HG02763 (cell line): ENCODE measurements around the gene ZFP91.

ENCODE experiments used
- ATAC-seq: cut with Tn5 transposase; IDR thresholded peaks from one replicate; pipeline ENCODE4 v1.9.1; 2021; ENCODE audit warnings: mild to moderate bottlenecking, moderate library complexity; ENCODE audit not compliant: unreplicated experiment

ZFP91 gene

DNA sequence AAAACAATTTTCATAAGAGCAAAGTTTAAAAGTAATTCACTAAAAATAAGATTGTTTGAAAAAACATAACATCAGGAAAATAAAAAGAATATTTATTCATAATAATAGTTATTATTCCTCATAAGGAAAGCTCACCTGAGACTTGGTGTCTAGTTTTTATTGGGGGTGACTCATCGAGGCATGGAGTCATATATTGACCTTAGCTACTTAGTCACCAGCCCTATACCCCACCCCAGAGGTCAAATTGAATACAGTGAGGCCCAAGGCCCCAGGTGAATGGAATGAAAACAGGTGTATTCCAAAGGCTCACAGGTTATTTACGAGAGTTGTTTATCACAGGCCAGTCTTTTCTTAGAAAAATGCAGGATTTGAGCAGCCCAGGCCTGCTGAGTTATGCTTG lies 80.5 kb downstream of the ZFP91 start:
- ATAC-seq = no peak

DNA sequence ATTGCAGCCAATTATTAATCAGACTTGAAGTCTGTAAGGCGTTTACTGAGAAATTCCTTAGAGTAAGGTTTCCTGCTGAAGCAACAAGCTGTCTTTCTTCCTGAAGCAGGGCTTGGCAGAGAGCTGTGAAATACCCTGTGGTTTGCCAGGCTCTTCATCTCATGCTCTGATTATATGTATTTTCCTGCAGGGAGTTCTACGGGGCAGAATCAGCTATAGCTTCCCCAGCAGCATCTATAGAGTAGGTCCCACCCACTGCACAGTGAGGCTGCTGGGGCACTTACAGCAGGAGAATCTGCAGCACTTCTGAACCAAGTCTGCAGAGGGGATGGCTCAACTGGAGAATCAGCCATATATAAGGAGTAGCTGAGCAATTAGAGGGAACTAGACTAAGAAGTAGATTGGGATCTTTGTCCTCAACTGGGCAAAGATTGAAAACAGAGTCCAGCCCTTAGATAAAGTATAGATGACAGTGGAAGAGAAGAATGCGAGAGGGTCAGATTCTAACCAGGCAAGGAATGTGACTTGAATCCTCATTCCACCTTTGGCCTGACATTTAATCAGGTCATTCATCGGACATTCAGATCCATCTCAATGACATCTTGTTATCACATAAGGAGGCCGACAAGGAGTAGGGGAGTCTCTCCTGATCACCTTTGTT lies 81.2 kb downstream of the ZFP91 start:
- ATAC-seq = no peak
